SK-N-MC (cell line): ENCODE data around the gene RTL10.

Experiments used
- EZH2 ChIP-seq: fragments of 200-600 bp; sonication (generic); IDR thresholded peaks from one replicate; pipeline ENCODE4 v1.6.1; 2017; ENCODE audit warnings: antibody characterized with exemption
- FOXP2 ChIP-seq: optimal IDR thresholded peaks from 2 replicates; pipeline ENCODE3; 2011; ENCODE audit warnings: mild to moderate bottlenecking, moderate library complexity; ENCODE audit not compliant: insufficient read depth; ENCODE audit errors: extremely low read length, control extremely low read depth
- POLR2AphosphoS5 ChIP-seq: IDR thresholded peaks from 2 replicates; pipeline ENCODE4 v1.6.1; 2012; ENCODE audit warnings: mild to moderate bottlenecking, low read depth, low read length, borderline replicate concordance

DNA sequence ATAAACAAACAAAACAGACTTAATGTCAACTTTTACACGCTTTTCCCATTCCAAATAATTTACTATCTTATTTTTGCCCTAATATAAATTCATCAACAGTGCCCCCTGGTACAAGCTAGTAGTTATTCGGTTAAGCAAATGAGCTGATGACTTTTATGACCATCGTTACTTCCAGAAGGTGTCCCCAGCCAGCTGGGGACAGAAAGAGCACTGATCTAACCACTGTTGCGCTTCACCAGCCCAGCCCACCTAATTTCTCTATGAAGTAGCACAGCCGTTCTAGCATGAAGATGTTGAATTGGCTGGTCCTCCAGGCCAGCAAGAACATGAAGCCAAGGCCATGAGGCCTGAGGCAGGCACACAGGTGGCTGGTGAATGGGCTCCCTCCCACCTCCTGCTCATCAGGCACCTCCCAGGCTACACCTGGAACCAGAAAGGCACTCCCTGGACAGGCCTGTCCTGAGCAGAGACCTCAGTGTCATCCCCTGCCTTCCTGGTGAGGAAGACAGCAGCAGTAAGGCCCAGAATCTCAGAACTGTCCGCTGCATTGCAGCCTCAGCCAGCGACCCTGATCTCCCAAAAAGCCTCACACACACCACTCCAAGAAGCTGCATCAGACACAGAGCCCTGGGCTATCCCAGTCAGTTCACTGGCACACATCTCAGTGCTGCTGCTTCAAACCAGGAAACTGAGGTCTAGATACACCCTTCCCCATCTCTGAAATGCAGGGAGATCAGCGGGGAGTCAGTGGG is 12.9 kb downstream of the RTL10 start:
- no peak for TF ChIP-seq EZH2
- no peak for TF ChIP-seq POLR2AphosphoS5
- TF ChIP-seq FOXP2, result no peak
